Fibroblast of the aortic adventitia (primary cell): ENCODE data around the gene WASF3. TPM values are rescaled to one million over a fixed set of nuclear protein-coding genes. Genes with fewer than 3 reads are reported as not detected.

Experiments
- DNase-seq: peaks from one replicate; pipeline ENCODE4 v3.0.0-alpha.2; 2010; ENCODE audit warnings: low read depth
- H3K4me3 ChIP-seq: 2 replicates; pipeline ENCODE4 v1.5.1; 2011; ENCODE audit warnings: low read depth, mild to moderate bottlenecking, control low read depth, low read length, moderate library complexity
- CTCF ChIP-seq: IDR thresholded peaks from 2 replicates; pipeline ENCODE4 v1.5.1; 2011; ENCODE audit warnings: mild to moderate bottlenecking, low read length, control low read depth, inconsistent platforms; ENCODE audit not compliant: insufficient read depth
- total RNA-seq: library from RNA; depleted of rRNA; stranded (reverse); fragments of >200 nt; gene quantifications from 2 replicates; pipeline ENCODE4 v1.2.3, GENCODE V29; 2012; ENCODE audit warnings: low replicate concordance

The WASF3 gene
- total RNA-seq, 1 donor = 13.5 TPM

GRCh38 chr13:26594363-26594762 lies 36.9 kb downstream of the WASF3 start:
- H3K4me3 ChIP-seq = no peak overlapping the region
- no peak for DNase-seq
- no peak for TF ChIP-seq CTCF

- no peak for TF ChIP-seq CTCF
- no peak overlapping the region for H3K4me3 ChIP-seq
Measured at GRCh38 chr13:26596458-26596857, 39.0 kb downstream of the WASF3 start.

GRCh38 chr13:26599403-26599802 lies 41.9 kb downstream of the WASF3 start:
- peak; percentile 11 for DNase-seq
- H3K4me3 ChIP-seq = no peak overlapping the region
- TF ChIP-seq CTCF = no peak

More at GRCh38 chr13:26596458-26596857, 39.0 kb downstream of the WASF3 start:
- DNase-seq = no peak

GRCh38 chr13:26599860-26600259 lies 42.4 kb downstream of the WASF3 start:
- no peak for TF ChIP-seq CTCF
- H3K4me3 ChIP-seq = no peak overlapping the region
- DNase-seq = no peak

- DNase-seq = peak; percentile 23
- H3K4me3 ChIP-seq = no peak overlapping the region
- TF ChIP-seq CTCF = no peak
Measured at GRCh38 chr13:26600343-26600742, 42.9 kb downstream of the WASF3 start.

- H3K4me3 ChIP-seq = no peak overlapping the region
- peak; percentile 35 for DNase-seq
- no peak for TF ChIP-seq CTCF
Measured at GRCh38 chr13:26601669-26602068, 44.2 kb downstream of the WASF3 start.

- H3K4me3 ChIP-seq = no peak overlapping the region
- no peak for TF ChIP-seq CTCF
- no peak for DNase-seq
Measured at GRCh38 chr13:26602783-26603182, 45.3 kb downstream of the WASF3 start.
